22Rv1 (cell line): ENCODE results near the gene DNM1.

Experiments
- CTCF ChIP-seq: fragments of 450-650 bp; IDR thresholded peaks from 2 replicates; pipeline ENCODE4 v1.5.1; 2017; ENCODE audit warnings: mild to moderate bottlenecking
- ZFX ChIP-seq: fragments of 450-650 bp; IDR thresholded peaks from 2 replicates; pipeline ENCODE4 v1.6.1; 2017; ENCODE audit warnings: antibody characterized with exemption, borderline replicate concordance

- TF ChIP-seq CTCF (no peak), ZFX (no peak)
Observed at GRCh38 chr9:128258326-128258725, 55.1 kb downstream of the DNM1 start.
